ENCODE results near the gene BAD. TPM values are rescaled to one million over a fixed set of nuclear protein-coding genes. Genes with fewer than 3 reads are reported as not detected.

The BAD gene
- total RNA-seq, 4 donors from 2014 or later: 57.1 to 71.9 (median 64.4) TPM

- H3K4me1 ChIP-seq: peaks cover 27% of the 10 kb centered on the region
- TF ChIP-seq, protein P1, sequence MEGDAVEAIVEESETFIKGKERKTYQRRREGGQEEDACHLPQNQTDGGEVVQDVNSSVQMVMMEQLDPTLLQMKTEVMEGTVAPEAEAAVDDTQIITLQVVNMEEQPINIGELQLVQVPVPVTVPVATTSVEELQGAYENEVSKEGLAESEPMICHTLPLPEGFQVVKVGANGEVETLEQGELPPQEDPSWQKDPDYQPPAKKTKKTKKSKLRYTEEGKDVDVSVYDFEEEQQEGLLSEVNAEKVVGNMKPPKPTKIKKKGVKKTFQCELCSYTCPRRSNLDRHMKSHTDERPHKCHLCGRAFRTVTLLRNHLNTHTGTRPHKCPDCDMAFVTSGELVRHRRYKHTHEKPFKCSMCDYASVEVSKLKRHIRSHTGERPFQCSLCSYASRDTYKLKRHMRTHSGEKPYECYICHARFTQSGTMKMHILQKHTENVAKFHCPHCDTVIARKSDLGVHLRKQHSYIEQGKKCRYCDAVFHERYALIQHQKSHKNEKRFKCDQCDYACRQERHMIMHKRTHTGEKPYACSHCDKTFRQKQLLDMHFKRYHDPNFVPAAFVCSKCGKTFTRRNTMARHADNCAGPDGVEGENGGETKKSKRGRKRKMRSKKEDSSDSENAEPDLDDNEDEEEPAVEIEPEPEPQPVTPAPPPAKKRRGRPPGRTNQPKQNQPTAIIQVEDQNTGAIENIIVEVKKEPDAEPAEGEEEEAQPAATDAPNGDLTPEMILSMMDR (IDR thresholded peaks at IDR 0.05): no peak
- TF ChIP-seq EP300 (IDR thresholded peaks at IDR 0.05) (no peak), POLR2AphosphoS5 (IDR thresholded peaks at IDR 0.05) (no peak), POLR2A (IDR thresholded peaks at IDR 0.05) (no peak)
- H3K27me3 ChIP-seq: no peaks in the 10 kb centered on the region
- no peaks in the 10 kb centered on the region for H3K9me3 ChIP-seq
- 82% methylated on average over 5 of the region's 14 CpGs for WGBS
- H3K4me3 ChIP-seq: no peak overlapping the region
- peaks cover 8% of the 10 kb centered on the region for H3K36me3 ChIP-seq
- H3K27ac ChIP-seq: no peak overlapping the region
- DNase-seq (ENCODE audit: low spot score in 2 of 2): no peak
These were observed 63.7 kb downstream of the BAD start for GRCh38 chr11:64220798-64221197.

GRCh38 chr11:64220271-64220670 is 64.2 kb downstream of the BAD start:
- Histone ChIP-seq H3K27ac (no peak overlapping the region), H3K4me3 (no peak overlapping the region), H3K27me3 (no peaks in the 10 kb centered on the region), H3K9me3 (no peaks in the 10 kb centered on the region), H3K4me1 (peaks cover 22% of the 10 kb centered on the region), H3K36me3 (peaks cover 8% of the 10 kb centered on the region)
- no peak for TF ChIP-seq POLR2A (IDR thresholded peaks at IDR 0.05)
- no peak for TF ChIP-seq EP300 (IDR thresholded peaks at IDR 0.05)
- TF ChIP-seq POLR2AphosphoS5 (IDR thresholded peaks at IDR 0.05): no peak
- TF ChIP-seq, protein P1 (IDR thresholded peaks at IDR 0.05): no peak
- no peak for DNase-seq (ENCODE audit: low spot score in 2 of 2)
- 81% methylated on average over 5 of the region's 17 CpGs for whole genome bisulfite sequencing

Other genes with a start within 250 kb of the BAD start
- not detected for gene FLRT1, start 248.7 kb downstream of the BAD start, total RNA-seq
- gene MACROD1, start 118.6 kb downstream of the BAD start, total RNA-seq: 10 to 100 TPM; 29.2 to 64.6 (median 46.2) TPM
- 10 to 100 TPM; 47.1 to 93.9 (median 87.4) TPM for gene STIP1, start 98.5 kb downstream of the BAD start, total RNA-seq
- gene FERMT3, start 77.9 kb downstream of the BAD start, total RNA-seq: 10 to 100 TPM in 2 of 4 donors, 1 to 10 TPM in 2; 4.7 to 22.2 (median 8.2) TPM
- 10 to 100 TPM; 48.4 to 62.2 (median 52.8) TPM for gene TRPT1, start 58.5 kb downstream of the BAD start, total RNA-seq
- 10 to 100 TPM; 44.5 to 66.1 (median 54.4) TPM for gene NUDT22, start 58.4 kb downstream of the BAD start, total RNA-seq
- 10 to 100 TPM; 26.9 to 55.1 (median 37.3) TPM for gene DNAJC4, start 54.1 kb downstream of the BAD start, total RNA-seq
- 10 to 100 TPM; 56.1 to 75.0 (median 65.5) TPM for gene VEGFB, start 50.1 kb downstream of the BAD start, total RNA-seq
- 10 to 100 TPM; 43.9 to 64.7 (median 53.4) TPM for gene FKBP2, start 43.6 kb downstream of the BAD start, total RNA-seq
- 100 to 1,000 TPM; 127 to 220 (median 158) TPM for gene PPP1R14B, start 37.7 kb downstream of the BAD start, total RNA-seq
- 10 to 100 TPM; 33.3 to 46.9 (median 36.3) TPM for gene PLCB3, start 33.1 kb downstream of the BAD start, total RNA-seq
- gene GPR137, start 1.2 kb upstream of the BAD start, total RNA-seq: 10 to 100 TPM; 17.8 to 30.0 (median 19.7) TPM
- not detected for gene KCNK4, start 6.6 kb upstream of the BAD start, total RNA-seq
- not detected for gene CATSPERZ, start 15.7 kb upstream of the BAD start, total RNA-seq
- gene ESRRA, start 20.9 kb upstream of the BAD start, total RNA-seq: 10 to 100 TPM; 65.0 to 93.6 (median 74.3) TPM
- gene TRMT112, start 32.9 kb upstream of the BAD start, total RNA-seq: 100 to 1,000 TPM; 170 to 332 (median 255) TPM
- gene PRDX5, start 33.5 kb upstream of the BAD start, total RNA-seq: 100 to 1,000 TPM; 130 to 227 (median 187) TPM
- gene CCDC88B, start 55.5 kb upstream of the BAD start, total RNA-seq: 1 to 10 TPM; 3.3 to 8.3 (median 5.4) TPM
- 10 to 100 TPM; 29.4 to 46.0 (median 39.6) TPM for gene RPS6KA4, start 74.5 kb upstream of the BAD start, total RNA-seq

Measured in suprapubic skin (tissue), 4 donors.